Measurements from ENCODE around the gene PPIF.

DNA sequence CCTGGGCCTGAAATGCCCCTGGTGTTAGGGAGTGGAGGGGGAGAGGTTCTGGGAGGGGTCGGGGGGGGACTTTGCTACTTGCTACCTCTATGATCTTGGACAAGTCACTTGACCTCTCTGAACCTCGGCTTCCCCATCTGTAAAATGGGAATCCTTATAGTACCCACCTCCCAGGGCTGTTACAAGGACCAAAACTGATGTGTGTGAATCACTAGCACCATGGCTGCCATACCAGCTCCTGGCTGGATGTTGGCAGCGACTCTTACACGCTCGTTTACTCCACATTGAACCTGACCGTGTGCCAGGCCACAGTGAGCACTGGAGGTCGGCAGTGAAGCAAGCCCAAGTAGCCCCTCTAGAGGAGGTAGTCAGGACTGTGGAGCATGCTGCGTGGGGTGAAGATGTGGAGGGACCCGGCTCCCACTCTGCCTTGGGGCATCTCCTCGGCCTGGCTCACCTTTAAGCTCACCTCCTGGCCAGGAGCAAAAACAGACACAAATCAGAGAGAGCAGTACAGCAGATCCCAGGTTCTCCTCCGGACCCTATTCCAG is 28.9 kb downstream of the PPIF start:
- no peak for TF ChIP-seq POLR2A (IDR thresholded peaks at IDR 0.05)
- TF ChIP-seq, protein P1, sequence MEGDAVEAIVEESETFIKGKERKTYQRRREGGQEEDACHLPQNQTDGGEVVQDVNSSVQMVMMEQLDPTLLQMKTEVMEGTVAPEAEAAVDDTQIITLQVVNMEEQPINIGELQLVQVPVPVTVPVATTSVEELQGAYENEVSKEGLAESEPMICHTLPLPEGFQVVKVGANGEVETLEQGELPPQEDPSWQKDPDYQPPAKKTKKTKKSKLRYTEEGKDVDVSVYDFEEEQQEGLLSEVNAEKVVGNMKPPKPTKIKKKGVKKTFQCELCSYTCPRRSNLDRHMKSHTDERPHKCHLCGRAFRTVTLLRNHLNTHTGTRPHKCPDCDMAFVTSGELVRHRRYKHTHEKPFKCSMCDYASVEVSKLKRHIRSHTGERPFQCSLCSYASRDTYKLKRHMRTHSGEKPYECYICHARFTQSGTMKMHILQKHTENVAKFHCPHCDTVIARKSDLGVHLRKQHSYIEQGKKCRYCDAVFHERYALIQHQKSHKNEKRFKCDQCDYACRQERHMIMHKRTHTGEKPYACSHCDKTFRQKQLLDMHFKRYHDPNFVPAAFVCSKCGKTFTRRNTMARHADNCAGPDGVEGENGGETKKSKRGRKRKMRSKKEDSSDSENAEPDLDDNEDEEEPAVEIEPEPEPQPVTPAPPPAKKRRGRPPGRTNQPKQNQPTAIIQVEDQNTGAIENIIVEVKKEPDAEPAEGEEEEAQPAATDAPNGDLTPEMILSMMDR (IDR thresholded peaks at IDR 0.05) = no peak
